Tibial artery (tissue), 4 donors: ENCODE data around the gene PALS2.

Source experiments
- DNase-seq, 2 donors: peaks; one replicate each; pipeline ENCODE4 v3.0.0-alpha.2; 2019
- H3K27ac ChIP-seq, 2 donors: fragments of 200-600 bp; sonication (generic) in 1 of 2; 1 replicate in 1 of 2; 2 replicates in 1 of 2; pipeline ENCODE4 v1.5.1; 2018 to 2019; ENCODE audit warnings: mild to moderate bottlenecking in 1 of 2
- H3K27me3 ChIP-seq, 2 donors: fragments of 200-600 bp; sonication (generic) in 1 of 2; one replicate each; pipeline versions ENCODE4 v1.5.1 to v1.6.0; 2016 to 2019
- H3K36me3 ChIP-seq, 3 donors: fragments of 200-600 bp; sonication (generic) in 2 of 3; one replicate each; pipeline ENCODE4 v1.5.1; 2016 to 2019; ENCODE audit warnings: mild to moderate bottlenecking in 2 of 3
- H3K4me1 ChIP-seq, 4 donors: fragments of 200-600 bp; sonication (generic) in 2 of 4; 1 replicate in 3 of 4; 2 replicates in 1 of 4; pipeline ENCODE4 v1.5.1; 2016 to 2019
- H3K4me3 ChIP-seq, 2 donors: fragments of 200-600 bp; sonication (generic) in 1 of 2; 1 replicate in 1 of 2; 2 replicates in 1 of 2; pipeline ENCODE4 v1.5.1; 2018 to 2019; ENCODE audit warnings: mild to moderate bottlenecking in 2 of 2
- H3K9me3 ChIP-seq, 3 donors: fragments of 200-600 bp; sonication (generic) in 1 of 3; one replicate each; pipeline ENCODE4 v1.5.1; 2016 to 2019
- CTCF ChIP-seq, 2 experiments: fragments of 200-600 bp in 1 of 2; fragments of 450-650 bp in 1 of 2; IDR thresholded peaks; one replicate each; pipeline ENCODE4 v1.5.1; 2017 to 2019; ENCODE audit warnings: antibody characterized with exemption in 2 of 2, mild to moderate bottlenecking in 1 of 2, moderate library complexity in 1 of 2
- intact Hi-C: fragments of 100-400 bp; cut with DNase I; formaldehyde crosslinking; loops from one replicate; pipeline ENCODE4 v1.15.0; 2023; ENCODE audit warnings: low total_unique reads

Gene PALS2

GRCh38 chr7:24587853-24588252 lies 14.6 kb downstream of the PALS2 start:
- H3K36me3 ChIP-seq, result no peaks in the 10 kb centered on the region
- no peak overlapping the region for H3K27ac ChIP-seq
- intact Hi-C loops, result no loop called here
- no peaks in the 10 kb centered on the region for H3K27me3 ChIP-seq
- H3K4me3 ChIP-seq, result no peak overlapping the region
- H3K9me3 ChIP-seq, result no peaks in the 10 kb centered on the region
- no peaks in the 10 kb centered on the region for H3K4me1 ChIP-seq
- DNase-seq, result no peak
- TF ChIP-seq CTCF (IDR thresholded peaks at IDR 0.05), result peak in 1 of 2 experiments; percentile 31

GRCh38 chr7:24591152-24591551 lies 17.9 kb downstream of the PALS2 start:
- no peak for DNase-seq
- Histone ChIP-seq H3K4me1 (no peaks in the 10 kb centered on the region), H3K9me3 (no peaks in the 10 kb centered on the region), H3K27me3 (no peaks in the 10 kb centered on the region), H3K27ac (no peak overlapping the region), H3K4me3 (no peak overlapping the region), H3K36me3 (no peaks in the 10 kb centered on the region)
- intact Hi-C loops, result no loop called here
- TF ChIP-seq CTCF (IDR thresholded peaks at IDR 0.05), result no peak

GRCh38 chr7:24595671-24596418 lies 22.6 kb downstream of the PALS2 start:
- no peak for TF ChIP-seq CTCF (IDR thresholded peaks at IDR 0.05)
- DNase-seq, result no peak
- no peaks in the 10 kb centered on the region for H3K4me1 ChIP-seq
- H3K27me3 ChIP-seq, result no peaks in the 10 kb centered on the region
- no peaks in the 10 kb centered on the region for H3K36me3 ChIP-seq
- no peak overlapping the region for H3K4me3 ChIP-seq
- H3K9me3 ChIP-seq, result no peaks in the 10 kb centered on the region
- H3K27ac ChIP-seq, result no peak overlapping the region
- intact Hi-C loops, result no loop called here

- no peaks in the 10 kb centered on the region for H3K4me1 ChIP-seq
- TF ChIP-seq CTCF (IDR thresholded peaks at IDR 0.05), result no peak
- no peak for DNase-seq
- H3K36me3 ChIP-seq, result no peaks in the 10 kb centered on the region
- H3K27me3 ChIP-seq, result no peaks in the 10 kb centered on the region
- no peak overlapping the region for H3K27ac ChIP-seq
- intact Hi-C loops, result no loop called here
- H3K4me3 ChIP-seq, result no peak overlapping the region
- H3K9me3 ChIP-seq, result no peaks in the 10 kb centered on the region
Observed at GRCh38 chr7:24597014-24597413, 23.8 kb downstream of the PALS2 start.

- H3K4me3 ChIP-seq, result no peak overlapping the region
- no peaks in the 10 kb centered on the region for H3K27me3 ChIP-seq
- TF ChIP-seq CTCF (IDR thresholded peaks at IDR 0.05), result no peak
- intact Hi-C loops, result no loop called here
- no peaks in the 10 kb centered on the region for H3K9me3 ChIP-seq
- DNase-seq, result no peak
- no peaks in the 10 kb centered on the region for H3K4me1 ChIP-seq
- H3K36me3 ChIP-seq, result no peaks in the 10 kb centered on the region
- no peak overlapping the region for H3K27ac ChIP-seq
Observed at GRCh38 chr7:24601600-24601999, 28.3 kb downstream of the PALS2 start.
